Muscle of back (tissue), 11 donors: Measurements from ENCODE around the gene CXCR1. TPM values are rescaled to one million over a fixed set of nuclear protein-coding genes. Genes with fewer than 3 reads are reported as not detected.
"Not testable (repeated sequence)": the region's sequence is repeated elsewhere in the genome, so short reads cannot be mapped to it uniquely, and the experiment has no call there.

ENCODE experiments used
- DNase-seq, 3 donors: peaks; one replicate each; pipeline versions ENCODE4 v3.0.0 to v3.0.0-alpha.2; 2013
- polyA plus RNA-seq, 10 donors: library from polyadenylated mRNA; unstranded; fragments of 120-200 nt; gene quantifications; one replicate each; pipeline ENCODE4 v1.2.1, GENCODE V29; 2013; ENCODE audit not compliant: insufficient read length in 10 of 10

CXCR1 gene
- polyA plus RNA-seq, 10 donors: 0.07 to 0.18 (median 0.09) TPM; not detected in 5

DNA sequence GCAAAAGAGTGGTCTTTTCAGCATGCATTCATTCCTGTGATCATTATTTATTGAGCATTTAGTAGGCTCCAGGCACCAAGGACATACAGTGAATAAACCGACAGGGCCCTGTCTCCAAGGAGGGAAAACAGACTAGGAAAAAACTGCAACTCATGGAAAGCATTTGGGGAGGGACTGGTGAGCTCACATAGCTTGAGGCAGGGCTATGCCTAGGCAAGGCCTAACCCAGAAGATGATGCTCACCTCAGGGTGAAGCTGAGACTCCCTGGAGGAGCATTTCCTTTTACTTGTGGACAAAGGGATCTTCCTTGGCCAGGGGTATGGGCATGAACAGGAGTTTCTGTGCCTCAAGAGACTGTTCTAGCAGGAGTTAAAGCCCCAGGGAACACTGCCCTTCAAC lies 3.9 kb downstream of the CXCR1 start:
- no peak for DNase-seq

DNA sequence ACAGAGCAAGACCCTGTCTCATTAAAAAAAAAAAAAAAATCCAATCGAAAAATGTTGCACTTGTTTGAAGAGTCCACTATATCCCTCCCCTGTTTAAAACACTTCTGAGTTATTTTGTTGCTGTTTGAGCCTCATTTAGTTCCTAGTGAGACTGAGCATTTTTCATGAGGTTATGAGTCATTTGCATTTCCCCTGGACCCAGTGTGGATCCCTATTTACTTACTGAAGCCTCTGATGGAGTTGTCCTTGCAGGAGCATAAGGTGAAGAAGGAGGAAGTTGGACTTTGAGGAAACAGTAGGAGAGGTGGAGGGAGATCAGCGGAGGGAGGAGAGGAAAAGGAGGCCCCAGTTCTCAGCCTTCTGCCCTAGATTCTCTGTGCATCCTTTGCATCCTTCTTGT lies 5.1 kb downstream of the CXCR1 start:
- DNase-seq: no peak

DNA sequence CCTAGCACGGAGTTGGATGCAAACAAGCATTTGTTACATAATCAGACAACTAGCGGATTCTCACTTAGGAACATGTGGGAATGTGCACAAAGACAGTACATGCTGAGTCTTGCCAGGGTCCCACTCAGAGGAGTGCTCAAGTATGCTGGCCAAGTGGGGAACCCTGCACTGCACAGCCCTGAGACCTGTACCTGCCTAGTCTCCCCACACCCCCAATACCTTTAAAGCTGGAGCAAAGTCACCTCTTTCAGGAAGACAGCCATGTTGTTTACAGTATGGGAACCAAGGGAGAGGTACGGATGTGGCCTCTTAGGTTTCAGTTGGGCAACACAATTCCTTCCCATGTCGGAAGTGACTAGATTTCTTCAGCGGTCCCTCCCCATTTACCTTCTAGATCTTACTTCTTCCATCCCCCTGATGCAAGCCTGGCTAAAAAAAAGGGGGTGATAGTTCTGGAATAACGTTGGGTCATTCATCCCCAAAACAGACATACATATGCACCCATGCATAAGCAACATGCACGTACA lies 10.7 kb downstream of the CXCR1 start:
- DNase-seq: no peak

DNA sequence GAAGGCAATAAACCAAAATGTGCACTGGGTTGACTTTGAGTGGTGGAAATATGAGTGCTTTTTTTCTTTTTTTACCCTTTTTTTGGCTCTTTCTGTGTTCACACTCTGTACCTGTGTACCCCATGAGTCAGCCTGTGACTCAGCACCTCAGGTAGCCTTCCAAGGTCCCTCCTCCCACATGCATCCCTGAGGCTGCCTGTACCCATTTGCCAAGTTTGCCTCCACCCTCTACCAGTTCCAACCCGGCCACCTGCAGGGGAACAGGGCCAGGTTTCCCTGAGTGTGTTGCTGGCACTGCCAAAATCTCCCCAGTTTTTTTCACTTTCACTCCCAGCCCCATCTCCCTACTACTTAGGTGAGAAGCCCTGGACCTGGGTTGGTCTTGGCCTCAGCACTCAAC lies 14.0 kb downstream of the CXCR1 start:
- DNase-seq: no peak

DNA sequence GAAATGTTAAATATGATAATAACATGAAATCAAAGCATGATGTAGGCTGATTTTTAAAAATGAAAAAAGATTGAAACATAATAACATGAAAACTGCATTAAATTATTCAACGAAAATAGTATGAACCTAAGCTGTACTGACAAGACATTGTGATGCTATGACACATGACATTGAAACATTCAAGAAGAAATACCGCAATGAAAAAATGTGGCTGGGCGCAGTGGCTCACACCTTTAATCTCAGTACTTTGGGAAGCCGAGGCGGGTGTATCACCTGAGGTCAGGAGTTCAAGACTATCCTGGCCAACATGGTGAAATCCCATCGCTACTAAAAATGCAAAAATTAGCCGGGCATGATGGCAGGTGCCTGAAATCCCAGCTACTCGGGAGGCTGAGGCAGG lies 14.6 kb downstream of the CXCR1 start:
- no peak for DNase-seq

DNA sequence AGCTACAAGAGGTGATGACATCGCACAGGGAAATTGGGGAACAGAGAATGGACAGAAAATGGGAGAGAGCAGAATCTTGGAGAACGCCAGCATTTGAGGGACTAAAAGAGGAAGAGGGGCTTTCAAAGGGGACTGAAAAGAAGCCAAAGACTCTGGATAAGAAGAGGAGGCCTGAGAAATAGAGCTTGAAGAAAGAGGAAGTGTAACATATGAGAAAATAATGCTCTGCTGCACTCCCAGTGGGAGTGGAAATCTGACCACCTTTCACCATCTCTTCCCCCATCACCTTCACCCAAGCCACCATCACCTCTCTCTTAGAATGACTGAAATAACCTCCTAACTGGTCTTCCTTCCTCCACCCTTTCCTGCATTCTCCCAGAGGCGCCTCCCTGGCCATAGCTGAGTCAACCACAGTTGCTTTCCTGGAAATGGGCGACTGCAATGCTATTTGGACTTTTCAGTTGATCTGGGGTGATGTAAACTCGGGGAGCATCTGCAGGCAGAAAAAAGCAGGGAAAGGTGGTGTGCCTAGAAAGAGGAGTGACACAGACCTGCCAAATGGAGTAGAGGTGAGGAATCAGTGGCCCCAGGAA lies 16.8 kb downstream of the CXCR1 start:
- DNase-seq: no peak

DNA sequence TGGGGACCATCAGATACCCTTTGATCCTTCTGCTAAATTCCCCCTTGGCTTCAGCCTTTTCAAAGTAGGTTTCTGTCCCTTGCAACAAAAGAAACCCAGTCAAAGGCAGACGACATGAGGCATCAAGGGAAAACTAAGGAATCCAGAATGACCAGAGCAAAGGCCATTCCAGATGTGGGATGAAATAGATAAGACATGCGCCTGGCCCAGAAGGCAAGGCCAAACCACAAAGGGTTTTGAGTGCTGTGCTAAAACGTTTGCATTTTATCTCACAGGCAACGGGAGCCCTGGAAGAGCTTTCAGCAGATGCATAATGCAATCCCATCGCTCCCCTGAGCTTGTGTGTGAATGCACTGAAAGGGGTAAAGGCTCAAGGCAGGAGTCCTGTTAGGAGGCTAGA lies 17.7 kb downstream of the CXCR1 start:
- no peak for DNase-seq

DNA sequence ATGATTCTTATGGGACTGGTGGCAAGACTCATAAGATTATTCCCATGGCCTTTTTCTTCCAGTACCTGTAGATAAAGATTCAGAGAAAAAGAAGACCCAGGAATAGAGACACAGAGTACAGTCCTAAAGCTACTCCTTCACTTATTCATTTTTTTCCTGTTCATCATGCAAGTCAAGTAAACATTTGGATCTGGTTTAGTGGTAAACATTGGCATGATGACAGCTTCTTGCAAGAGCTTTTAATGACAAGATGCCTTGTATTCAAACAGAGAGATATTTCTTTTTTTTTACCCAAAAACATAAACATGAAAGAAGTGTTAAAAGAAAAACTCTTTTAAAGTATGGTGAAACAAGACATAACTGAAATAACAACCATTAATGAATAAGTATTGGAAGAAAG lies 20.7 kb downstream of the CXCR1 start:
- DNase-seq: no peak

DNA sequence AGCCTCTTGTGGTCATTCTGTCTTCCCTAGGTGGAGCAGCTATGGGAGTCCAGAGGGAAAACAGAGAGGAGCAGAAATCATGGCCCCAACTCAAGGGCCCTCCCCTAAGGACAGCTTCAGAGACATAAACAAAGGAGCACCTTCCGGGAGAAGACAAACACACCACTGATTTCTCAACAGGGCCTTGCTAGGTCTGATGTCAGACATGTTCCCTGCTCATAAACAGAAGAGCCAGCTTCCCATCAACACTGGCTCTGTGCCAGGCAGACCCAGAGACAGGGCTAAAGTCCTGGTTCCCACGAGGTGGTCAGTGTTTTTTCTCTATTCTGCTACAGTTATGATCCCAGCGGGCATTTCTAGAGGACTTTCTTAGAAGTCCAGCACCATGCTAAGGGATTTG lies 21.6 kb downstream of the CXCR1 start:
- no peak for DNase-seq

DNA sequence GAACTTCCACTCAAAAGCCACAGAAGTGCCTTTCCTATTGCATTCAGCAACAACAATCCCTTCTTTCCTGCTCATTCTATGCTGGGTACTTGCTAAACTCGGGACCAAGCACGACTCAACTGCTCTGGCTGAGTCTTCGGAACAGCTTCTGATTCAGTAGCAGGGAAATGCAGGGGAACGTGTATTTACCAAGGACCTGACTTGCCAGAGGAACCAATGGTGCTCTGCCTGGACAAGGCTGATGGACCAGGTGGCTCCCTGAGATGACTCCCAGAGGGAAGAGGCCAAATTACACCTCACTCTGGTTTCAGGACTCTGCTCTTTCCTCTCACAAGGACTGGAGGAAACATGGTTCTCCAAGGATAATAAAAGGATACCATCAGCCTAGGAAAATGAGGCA lies 28.7 kb downstream of the CXCR1 start:
- no peak for DNase-seq

DNA sequence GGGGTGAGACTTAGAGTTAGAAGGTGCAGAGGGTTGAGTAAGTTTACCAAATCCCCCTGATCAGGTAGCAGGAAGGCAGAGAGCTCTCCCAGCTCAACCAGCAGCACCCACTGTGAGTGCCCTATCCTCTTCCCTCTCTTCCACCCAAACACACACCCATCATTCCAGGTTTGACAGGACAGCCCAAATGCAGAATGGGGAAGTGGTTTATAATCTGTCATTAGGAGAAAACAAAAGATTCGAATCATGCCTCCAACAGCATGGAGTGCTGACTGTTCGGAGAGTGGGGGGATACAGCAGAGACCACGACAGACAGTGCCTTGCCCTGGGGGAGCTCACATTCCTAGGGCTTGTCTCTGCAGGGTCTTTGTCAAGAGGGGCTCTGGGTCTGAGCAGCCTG lies 29.2 kb downstream of the CXCR1 start:
- DNase-seq: no peak

DNA sequence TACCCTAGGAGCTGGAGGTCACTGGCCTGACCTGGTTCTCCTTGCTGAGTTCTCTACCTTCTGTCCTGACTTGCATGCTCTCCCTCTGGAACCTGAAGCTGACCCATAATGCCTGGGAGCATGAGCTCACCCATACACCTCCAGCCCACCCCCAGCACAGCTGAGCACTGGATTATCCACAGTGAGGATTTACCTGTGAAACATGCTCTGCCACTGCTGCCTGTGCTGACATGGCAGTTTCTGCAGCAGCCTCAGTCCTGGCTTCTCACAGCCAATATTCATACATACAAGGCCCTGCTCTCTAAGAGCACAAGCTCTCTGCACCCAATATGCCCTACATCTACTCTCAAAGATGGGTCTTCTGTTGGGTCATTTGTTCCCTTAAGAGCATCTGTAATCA lies 35.9 kb downstream of the CXCR1 start:
- DNase-seq: no peak

DNA sequence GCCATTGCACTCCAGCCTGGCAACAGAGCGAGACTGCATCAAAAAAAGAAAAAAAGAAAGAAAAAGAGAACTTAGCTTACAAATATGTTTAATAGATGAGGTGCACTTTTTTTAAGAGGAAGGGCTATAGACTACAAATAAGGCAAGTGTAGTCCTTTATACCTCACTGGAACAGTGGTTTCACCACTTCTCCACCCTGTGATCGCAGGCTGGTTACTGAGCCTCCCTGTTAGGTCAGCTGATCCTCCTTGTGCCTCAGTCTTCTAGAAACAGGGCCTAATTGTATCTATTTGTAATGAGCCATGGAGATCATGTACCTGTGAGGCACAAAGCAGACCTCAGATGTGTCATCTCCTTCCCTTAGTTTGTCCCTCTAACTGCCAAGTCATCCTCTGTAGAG lies 36.4 kb downstream of the CXCR1 start:
- DNase-seq: no peak

DNA sequence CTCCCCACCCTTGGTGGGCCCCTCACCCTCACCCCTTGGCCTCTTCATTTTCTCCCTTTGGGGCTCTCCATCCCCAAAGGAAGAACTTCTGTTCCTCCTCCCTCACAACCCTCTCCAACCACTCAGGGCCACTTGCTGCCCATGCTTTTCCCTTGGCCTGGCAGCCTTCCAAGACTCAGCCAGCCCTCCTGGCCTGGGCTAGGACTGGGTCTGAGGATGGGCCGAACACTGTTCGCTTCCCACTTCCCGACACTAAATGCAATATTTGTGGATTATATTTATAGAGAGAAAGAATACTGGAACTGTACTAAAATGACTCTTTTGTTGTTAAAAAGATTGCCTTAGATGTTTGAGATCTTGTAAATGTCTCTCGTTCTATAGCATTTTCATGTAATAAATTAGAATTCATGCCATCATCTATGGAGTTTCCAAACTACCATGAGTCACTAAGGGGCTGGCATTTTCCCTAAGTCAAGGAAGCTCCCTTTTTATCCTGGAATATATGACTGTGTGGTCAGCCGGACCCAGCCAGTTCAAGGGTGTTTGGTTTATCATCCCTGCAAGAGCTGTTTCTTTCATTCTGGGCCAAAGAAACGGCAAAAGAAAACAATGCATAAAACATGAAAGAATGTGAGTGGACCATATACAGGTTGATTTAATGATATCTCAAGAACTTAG lies 37.2 kb downstream of the CXCR1 start:
- no peak for DNase-seq

DNA sequence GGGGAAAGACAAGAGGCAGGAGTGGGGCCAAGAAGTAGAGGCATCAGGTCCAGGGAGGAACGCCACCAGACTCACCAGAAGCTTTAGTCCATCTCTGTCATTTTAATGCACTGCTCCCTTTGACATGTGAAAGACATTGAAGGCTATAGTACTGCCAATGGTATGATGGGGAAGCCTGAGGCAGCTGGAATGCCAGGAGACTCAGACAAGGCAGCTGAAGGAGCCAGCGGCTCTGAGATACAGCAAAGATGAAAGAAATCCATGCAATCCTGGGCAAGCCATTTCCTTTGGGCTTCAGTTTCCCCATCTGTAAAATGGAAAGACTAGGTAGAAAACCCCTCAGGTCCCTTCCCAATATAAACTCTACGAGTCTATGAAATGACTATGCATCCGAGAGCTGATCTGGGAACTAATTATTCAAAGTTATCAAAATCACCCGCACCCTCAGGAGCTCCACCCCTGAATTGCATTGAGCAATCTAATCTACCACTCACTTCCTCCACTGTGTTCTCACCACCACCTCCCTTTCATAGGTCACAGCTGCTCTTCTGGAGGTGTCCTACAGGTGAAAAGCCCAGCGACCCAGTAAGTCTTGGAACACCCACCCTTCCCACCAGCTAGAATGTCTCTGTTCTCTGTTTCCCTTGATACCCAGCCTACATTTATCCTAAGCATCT lies 37.8 kb downstream of the CXCR1 start:
- DNase-seq: no peak

DNA sequence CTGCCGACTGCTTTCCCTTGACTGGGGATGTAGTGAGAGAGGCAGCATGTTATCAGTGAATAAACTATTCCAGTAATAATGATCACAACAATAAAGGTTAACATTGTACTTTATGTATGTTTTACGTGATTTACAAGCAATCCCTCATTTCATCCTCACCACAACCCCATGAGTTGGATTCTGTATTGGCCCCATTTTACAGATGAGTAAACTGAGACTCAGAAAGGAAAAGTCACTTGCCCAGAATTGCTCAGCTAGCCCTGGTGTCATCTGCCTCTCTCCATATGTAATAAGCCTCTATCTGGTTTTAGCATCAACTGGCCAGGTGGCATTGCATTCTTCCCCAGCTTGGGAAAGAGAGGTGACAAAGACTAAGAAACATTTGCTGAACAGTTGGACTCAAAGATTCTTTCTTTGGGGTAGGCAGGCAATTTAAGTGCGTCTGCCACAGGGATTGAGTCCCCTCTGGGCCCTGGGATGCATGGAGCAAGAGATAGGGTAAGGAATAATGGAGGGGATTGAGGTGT lies 38.8 kb downstream of the CXCR1 start:
- no peak for DNase-seq

DNA sequence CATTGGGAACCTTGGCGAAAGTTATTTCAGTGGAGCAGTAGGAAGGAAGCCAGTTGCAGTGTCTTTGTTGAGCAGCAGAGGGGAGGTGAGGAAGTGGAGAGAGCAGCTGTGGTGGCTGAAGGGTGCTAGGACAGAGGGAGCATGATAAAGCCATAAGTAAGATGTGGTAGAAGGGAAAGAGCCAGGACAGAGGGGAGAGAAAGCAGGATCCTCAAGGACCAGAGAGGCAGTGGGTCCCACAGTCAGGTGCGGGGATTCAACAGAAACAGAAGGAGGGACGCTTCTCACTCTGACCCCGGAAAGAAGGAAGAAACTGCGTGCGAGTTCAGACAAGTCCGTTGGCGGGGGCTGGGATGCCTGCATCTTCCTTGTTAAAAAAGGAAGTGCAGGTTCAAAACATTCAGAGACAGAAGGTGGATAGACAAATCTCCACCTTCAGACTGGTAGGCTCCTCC lies 41.1 kb downstream of the CXCR1 start, which contains the start of gene CXCR2:
CXCR2 (plus strand) TSS at position 403 of the 455 bp plus-strand sequence. CDS start 8,774 bp downstream, outside the sequence.
- peak in 2 of 3 donors; percentile 3 to 40 for DNase-seq

DNA sequence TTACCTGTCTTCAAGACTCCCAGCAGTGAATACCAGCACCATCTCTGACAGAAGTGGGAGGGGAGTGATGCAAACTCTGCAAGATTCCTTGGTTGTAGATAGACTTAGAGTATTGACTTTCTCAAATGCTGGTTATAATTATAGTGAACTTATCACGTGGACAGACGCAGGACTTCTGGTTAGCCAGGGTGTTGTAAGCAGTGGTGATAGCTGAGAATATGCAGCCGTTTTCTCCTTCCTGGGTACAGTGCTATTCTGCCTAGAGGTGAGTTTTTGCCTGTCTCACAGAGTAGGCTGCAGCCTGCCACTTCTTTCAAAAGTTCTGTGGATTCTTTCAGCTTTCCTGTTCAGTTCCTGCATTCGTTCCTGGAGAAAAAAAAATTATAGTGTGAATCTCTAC lies 41.7 kb downstream of the CXCR1 start:
- DNase-seq: peak in 1 of 3 donors; percentile 11

DNA sequence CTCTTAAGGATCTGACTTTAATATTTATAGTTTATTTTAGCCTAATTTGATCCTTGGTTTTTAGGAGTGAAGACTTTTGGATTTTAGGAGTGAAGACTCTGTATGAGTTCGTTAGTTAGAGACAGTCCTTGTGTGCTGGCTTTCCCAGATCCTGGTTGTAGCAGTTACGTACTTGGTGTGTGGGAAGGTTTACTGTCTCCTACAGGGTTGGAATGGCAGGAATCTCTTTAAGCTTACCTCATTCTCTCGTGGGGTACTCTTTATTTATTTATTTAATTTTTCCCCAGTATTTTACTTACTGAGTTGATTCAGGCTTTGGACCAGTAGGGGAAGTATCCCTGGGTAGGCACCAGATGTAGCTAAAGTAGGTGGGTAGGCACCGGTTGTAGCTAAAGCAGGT lies 42.8 kb downstream of the CXCR1 start:
- DNase-seq: no peak

DNA sequence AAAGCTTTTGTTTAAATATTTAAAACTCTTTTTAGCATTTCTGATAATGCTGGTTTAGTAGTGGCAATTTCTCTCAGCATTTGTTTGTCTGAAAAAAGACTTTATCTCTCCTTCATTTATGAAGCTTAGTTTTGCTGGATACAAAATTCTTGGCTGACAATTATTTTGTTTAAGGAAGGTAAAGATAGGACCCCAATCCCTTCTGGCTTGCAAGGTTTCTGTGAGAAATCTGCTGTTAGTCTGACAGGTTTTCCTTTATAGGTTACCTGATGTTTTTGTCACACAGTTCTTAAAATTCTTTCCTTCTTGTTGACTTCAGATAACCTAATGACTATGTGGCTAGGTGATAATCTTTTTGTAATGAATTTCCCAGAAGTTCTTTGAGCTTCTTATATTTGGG lies 44.5 kb downstream of the CXCR1 start:
- DNase-seq: not testable (repeated sequence)

DNA sequence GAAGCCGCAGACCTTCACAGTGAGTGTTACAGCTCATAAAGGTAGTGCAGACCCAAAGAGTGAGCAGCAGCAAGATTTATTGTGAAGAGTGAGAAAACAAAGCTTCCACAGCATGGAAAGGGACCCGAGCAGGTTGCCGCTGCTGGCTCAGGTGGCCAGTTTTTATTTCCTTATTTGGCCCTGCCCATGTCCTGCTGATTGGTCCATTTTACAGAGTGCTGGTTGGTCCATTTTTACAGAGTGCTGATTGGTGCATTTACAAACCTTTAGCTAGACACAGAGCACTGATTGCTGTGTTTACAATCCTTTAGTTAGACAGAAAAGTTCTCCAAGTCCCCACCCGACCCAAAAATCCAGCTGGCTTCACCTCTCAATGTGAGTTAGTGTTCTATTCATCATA lies 45.0 kb downstream of the CXCR1 start:
- not testable (repeated sequence) for DNase-seq
